GM21717 (cell line): Measurements from ENCODE around the gene MSRB1.
"Not testable (repeated sequence)": the region's sequence is repeated elsewhere in the genome, so short reads cannot be mapped to it uniquely, and the experiment has no call there.

Experiments used
- ATAC-seq: cut with Tn5 transposase; IDR thresholded peaks from one replicate; pipeline ENCODE4 v1.9.1; 2021; ENCODE audit warnings: mild to moderate bottlenecking, moderate library complexity; ENCODE audit not compliant: unreplicated experiment

Gene MSRB1

GRCh38 chr16:1903845-1904840, 38.9 kb downstream of the MSRB1 start:
- no peak for ATAC-seq

DNA sequence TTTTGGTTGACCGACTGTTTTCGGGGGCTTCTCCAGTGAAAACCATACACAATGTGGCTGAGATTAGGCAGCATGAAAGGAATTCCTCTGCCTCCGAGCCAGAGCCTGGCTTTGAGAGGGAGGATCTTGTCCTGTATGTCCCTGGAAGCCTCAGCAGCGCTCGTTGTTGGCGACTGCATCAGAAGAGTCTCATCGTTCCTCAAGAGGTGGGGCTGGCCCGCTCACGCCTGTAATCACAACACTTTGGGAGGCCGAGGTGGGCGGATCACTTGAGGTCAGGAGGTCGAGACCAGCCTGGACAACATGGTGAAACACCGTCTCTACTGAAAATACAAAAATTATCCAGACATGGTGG, 39.8 kb downstream of the MSRB1 start:
- ATAC-seq: no peak

DNA sequence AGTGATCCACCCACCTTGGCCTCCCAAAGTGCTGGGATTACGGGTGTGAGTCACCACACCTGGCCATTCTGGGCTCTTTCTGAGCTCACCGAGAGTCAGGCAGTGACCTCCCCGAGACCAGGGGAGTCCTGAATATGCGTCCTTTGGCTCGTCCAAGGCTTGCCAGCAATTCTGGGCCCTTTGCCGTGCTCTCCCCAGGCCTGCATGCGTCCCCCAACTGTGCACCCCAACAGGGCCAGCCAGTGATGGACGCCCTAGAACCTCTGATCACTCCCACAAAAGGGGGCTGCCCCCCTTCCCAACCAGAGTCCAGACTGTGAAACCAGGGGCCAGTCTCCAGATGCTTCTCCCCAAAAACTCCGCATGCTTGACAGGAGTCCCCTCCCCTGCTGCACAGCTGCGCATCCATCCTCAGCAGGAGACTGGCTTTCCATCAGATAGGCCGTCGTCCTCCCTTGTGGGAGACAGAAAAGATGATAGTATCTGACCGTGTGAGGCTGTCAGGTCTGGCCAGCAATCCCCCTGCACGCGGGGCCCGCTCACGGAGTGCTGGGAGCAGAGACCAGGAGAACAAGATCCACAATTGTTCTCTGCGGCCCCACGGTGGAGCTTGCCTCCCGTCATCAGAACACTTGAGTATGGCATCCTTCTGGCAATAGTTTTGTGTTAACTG, 40.3 kb downstream of the MSRB1 start:
- ATAC-seq: no peak

DNA sequence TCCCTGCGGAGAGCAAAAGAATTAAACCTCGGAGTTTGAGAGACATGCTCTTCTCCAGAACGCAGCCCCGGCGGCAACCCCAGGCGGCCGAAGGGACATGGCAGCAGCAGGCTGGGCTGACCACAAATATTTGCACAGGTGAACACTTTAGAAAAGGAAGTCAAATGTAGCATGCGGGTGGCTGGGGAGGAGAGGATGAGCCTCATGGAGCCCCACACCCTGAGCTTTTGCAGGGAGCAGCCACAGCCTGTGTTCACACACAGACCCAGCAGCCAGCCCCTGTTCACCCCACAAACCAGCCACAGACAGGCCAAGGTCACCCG, 42.6 kb downstream of the MSRB1 start:
- no peak for ATAC-seq

GRCh38 chr16:1899641-1900451, 43.2 kb downstream of the MSRB1 start:
- no peak for ATAC-seq

DNA sequence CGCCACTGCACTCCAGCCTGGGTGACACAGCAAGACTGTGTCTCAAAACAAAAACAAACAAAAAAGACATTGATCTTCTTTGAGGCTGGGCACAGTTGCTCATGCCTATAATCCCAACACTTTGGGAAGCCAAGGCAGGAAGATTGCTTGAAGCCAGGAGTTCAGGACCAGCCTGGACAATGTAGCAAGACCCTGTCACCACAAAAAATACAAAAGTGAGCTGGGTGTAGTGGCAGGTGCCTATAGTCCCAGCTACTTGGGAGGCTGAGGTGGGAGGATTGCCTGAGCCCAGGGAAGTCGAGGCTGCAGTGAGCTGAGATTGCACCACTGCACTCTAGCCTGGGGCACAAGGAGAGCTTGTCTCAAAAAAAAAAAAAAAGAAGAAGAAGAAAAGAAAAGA, 45.3 kb downstream of the MSRB1 start:
- not testable (repeated sequence) for ATAC-seq

DNA sequence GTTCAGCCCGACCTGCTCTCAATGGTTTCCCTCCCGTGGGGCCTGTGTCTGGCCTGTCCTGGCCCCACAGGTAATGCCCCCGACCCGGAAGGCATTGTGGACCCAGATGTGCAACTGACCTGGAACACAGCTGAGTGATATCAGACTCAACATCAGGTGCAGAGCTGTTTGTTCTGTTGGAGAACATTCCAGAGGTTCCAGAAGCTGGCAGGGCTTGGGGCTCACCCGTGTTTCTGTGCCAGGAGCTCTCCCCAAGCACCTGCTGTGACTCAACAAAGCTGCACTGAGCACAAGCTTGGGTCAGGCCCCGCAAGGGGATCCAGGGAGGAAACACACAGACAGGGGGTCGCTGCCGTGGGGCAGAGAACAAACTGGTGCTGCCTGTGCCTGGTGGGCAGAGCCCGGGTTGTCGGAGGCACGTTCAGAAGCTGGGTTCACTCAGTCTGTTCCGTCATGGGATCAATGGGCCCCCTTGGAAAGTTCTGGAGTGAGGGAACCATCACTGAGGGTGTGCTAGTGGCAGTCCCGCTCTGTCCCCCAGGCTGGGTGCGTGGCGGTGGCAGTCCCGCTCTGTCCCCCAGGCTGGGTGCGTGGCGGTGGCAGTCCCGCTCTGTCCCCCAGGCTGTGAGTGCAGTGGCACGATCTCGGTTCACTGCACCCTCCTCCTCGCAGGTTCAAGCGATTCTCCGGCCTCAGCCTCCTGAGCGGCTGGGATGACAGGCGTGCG, 46.9 kb downstream of the MSRB1 start:
- ATAC-seq: no peak

DNA sequence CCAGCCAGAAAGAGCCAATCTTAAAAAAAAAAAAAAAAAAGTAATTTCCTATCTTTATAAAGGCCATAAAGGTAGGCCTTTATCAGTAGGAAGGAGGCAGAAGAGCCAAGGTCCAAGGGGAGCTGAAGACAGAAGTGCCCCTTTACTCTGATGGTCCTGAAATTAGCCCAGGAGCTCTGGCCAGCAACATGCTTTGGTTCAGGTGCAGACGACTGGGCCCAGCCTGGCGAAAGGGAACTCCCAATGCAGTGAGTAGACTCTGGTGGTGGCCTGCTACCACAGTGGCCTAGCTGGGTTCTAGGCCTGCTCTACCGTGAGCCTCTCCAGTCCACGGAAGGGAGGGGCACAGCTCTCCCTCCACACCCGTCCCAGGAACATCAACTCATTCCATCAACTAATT, 47.9 kb downstream of the MSRB1 start:
- no peak for ATAC-seq

DNA sequence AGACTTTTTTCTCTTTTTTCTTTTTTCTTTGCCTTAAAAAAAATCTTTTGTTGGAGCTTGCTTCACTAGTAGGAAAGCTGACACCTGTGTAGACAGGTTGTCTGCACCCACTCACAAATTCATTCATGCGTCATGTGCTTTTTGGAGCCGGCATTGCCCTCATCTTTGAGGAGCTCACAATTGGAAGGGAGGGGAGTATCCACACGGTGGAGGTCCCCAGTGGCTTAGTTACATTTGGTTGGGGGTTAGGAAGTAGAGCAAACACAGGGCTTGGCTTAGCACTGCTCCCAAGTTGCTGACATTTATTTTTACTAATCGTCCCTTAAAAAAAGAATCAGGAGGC, 52.3 kb downstream of the MSRB1 start:
- no peak for ATAC-seq

DNA sequence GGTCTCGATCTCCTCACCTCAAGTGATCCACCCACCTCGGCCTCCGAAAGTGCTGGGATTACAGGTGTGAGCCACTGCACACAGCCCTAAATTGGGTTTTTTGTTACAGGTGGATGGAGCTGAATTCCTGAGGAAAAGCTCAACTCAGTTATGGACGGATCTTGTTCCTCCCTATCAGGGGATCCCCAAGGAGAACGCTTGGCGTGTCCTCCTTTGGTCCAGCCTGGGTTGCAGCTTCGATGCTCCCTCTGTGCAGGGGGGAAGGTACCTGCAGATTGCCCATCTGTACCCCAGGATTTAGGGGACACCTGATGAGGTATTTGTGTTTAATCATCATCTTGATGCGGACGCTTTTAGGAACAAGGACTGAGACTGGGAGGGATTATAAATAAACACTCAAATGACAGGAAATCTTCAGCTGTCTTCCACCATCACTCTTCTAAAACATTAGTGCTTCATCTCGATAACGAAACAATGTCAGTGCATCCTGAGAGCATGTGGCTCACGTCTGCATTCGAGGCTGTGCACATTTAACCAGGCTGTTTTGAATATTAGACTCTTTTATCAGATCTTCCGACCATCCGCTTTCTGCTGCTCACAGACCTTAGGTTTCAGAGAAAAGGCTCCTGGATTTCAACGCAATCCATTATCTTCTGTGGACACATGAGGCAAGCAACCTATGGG, 52.8 kb downstream of the MSRB1 start:
- no peak for ATAC-seq
